C4-2B (cell line): Measurements from ENCODE around the gene GMDS.

Experiments used
- H3K27ac ChIP-seq: fragments of 450-650 bp; 2 replicates; pipeline ENCODE4 v1.5.1; 2017
- CTCF ChIP-seq: fragments of 450-650 bp; conservative IDR thresholded peaks from 2 replicates; pipeline ENCODE4 v1.5.1; 2017; ENCODE audit warnings: mild to moderate bottlenecking
- ZFX ChIP-seq: fragments of 450-650 bp; IDR thresholded peaks from 2 replicates; pipeline ENCODE4 v1.6.1; 2017

The GMDS gene

GRCh38 chr6:1995636-1996035 is 249.8 kb downstream of the GMDS start:
- H3K27ac ChIP-seq: no peak overlapping the region
- TF ChIP-seq ZFX: no peak
- no peak for TF ChIP-seq CTCF

GRCh38 chr6:1993042-1993441 is 252.4 kb downstream of the GMDS start:
- H3K27ac ChIP-seq: no peak overlapping the region
- TF ChIP-seq CTCF: no peak
- no peak for TF ChIP-seq ZFX

GRCh38 chr6:1991332-1991878 is 254.0 kb downstream of the GMDS start:
- TF ChIP-seq CTCF: no peak
- no peak for TF ChIP-seq ZFX
- H3K27ac ChIP-seq: no peak overlapping the region

- no peak overlapping the region for H3K27ac ChIP-seq
Observed at GRCh38 chr6:1988843-1989242, 256.6 kb downstream of the GMDS start.

GRCh38 chr6:1987640-1988039 is 257.8 kb downstream of the GMDS start:
- H3K27ac ChIP-seq: no peak overlapping the region
- TF ChIP-seq ZFX (no peak), CTCF (no peak)

More at GRCh38 chr6:1988843-1989242, 256.6 kb downstream of the GMDS start:
- TF ChIP-seq ZFX: no peak
- no peak for TF ChIP-seq CTCF

- TF ChIP-seq CTCF: no peak
- TF ChIP-seq ZFX: no peak
- H3K27ac ChIP-seq: no peak overlapping the region
Observed at GRCh38 chr6:1986454-1987243, 258.8 kb downstream of the GMDS start.

GRCh38 chr6:1984346-1984994 is 260.9 kb downstream of the GMDS start:
- TF ChIP-seq CTCF (no peak), ZFX (no peak)
- no peak overlapping the region for H3K27ac ChIP-seq
